Epithelial cell of proximal tubule (primary cell): ENCODE measurements around the gene MLLT3. TPM values are rescaled to one million over a fixed set of nuclear protein-coding genes. Genes with fewer than 3 reads are reported as not detected.

Experiments
- DNase-seq: peaks from one replicate; pipeline ENCODE4 v3.0.0-alpha.2; 2011; ENCODE audit warnings: low read depth
- H3K4me3 ChIP-seq: 2 replicates; pipeline ENCODE4 v1.5.1; 2011; ENCODE audit warnings: low read depth, mild to moderate bottlenecking, low read length
- total RNA-seq: library from RNA; depleted of rRNA; stranded (reverse); fragments of >200 nt; gene quantifications from 2 replicates; pipeline ENCODE4 v1.2.3, GENCODE V29; 2015
- TF ChIP-seq, protein P1 (sequence below): conservative IDR thresholded peaks from 2 replicates; pipeline ENCODE4 v1.5.1; 2012; ENCODE audit warnings: low read depth, mild to moderate bottlenecking, low read length

The MLLT3 gene
- total RNA-seq, 1 donor from 2014 or later = 29.3 TPM

DNA sequence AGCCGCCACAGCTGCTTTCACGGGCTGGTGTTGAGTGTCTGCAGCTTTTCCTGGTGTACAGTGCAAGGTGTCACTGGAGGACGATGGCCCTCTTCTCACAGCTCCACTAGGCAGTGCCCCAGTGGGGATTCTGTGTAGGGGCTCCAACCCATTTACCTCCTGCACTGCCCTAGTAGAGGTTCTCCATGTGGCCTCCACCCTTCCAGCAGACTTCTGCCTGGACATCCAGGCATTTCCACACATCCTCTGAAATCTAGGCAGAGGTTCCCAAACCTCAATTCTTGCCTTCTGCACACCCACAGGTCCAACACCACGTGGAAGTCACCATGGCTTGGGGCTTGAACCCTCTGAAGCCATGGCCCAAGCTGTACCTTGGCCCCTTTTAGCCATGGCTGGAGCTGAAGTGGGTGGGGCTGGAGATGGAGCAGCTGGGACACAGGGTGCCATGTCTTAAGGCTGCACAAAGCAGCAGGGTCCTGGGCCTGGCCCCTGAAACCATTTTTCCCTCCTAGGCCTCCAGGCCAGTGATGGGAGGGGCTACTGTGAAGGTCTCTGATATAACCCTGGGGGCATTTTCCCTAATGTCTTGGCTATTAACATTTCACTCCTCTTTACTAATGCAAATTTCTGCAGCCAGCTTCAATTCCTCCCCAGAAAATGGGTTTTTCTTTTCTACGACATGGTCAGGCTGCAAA lies 82.0 kb downstream of the MLLT3 start:
- TF ChIP-seq, protein P1, sequence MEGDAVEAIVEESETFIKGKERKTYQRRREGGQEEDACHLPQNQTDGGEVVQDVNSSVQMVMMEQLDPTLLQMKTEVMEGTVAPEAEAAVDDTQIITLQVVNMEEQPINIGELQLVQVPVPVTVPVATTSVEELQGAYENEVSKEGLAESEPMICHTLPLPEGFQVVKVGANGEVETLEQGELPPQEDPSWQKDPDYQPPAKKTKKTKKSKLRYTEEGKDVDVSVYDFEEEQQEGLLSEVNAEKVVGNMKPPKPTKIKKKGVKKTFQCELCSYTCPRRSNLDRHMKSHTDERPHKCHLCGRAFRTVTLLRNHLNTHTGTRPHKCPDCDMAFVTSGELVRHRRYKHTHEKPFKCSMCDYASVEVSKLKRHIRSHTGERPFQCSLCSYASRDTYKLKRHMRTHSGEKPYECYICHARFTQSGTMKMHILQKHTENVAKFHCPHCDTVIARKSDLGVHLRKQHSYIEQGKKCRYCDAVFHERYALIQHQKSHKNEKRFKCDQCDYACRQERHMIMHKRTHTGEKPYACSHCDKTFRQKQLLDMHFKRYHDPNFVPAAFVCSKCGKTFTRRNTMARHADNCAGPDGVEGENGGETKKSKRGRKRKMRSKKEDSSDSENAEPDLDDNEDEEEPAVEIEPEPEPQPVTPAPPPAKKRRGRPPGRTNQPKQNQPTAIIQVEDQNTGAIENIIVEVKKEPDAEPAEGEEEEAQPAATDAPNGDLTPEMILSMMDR = no peak
- no peak overlapping the region for H3K4me3 ChIP-seq
- no peak for DNase-seq

DNA sequence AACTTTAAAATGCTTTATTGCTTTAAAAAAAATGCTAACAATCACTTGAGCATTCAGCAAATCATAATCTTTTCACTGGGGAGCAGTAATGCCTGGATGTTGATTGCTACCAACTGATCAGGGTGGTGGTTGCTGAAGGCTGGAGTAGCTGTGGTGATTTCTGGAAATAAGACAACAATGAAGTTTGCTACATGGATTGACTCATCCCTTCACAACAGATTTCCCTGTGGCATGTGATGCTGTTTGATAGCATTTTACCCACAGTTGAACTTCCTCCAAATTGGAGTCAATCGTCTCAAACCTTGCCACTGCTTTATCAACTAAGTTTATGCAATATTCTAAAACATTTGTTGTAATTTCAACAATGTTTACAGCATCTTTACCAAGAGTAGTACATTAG lies 83.3 kb downstream of the MLLT3 start:
- TF ChIP-seq, protein P1 = no peak
- no peak for DNase-seq
- no peak overlapping the region for H3K4me3 ChIP-seq

DNA sequence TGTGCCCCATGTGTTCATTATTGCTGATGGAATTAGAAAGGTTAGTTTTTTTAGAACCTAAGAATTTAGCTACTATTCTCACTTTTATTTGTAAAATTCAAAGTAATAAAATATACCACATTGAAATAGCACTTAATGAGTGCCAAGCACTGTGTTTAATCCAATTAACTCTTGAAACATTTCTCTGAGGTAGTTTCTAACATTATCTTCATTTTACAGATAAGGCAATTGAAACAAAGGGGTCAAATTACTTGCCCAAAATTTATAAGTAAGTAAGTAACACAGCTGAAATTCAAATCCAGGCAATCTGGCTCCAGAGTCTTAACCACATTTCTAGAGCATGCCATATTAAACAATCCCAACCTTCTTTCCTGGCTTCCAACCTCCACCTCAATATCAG lies 84.2 kb downstream of the MLLT3 start:
- TF ChIP-seq, protein P1 = no peak
- H3K4me3 ChIP-seq = no peak overlapping the region
- DNase-seq = no peak

DNA sequence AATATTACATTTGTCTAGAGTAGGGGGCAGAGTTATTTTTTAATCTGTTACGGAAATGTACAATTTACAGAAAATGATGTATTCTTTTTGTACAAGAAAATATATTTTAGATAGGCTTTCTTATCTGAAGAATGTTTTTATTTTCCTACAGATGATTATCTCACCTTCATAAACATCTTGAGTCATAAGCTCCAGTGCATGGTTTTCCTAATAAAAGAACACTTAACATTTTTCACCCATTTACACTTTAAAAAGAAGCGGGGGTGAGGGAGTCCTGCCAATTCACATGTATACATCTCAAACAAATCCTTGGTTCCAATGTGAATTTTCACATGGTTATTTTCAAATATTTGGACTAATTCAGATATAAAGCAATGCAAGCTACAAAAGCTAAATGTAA lies 85.0 kb downstream of the MLLT3 start:
- DNase-seq = no peak
- TF ChIP-seq, protein P1 = no peak
- no peak overlapping the region for H3K4me3 ChIP-seq

DNA sequence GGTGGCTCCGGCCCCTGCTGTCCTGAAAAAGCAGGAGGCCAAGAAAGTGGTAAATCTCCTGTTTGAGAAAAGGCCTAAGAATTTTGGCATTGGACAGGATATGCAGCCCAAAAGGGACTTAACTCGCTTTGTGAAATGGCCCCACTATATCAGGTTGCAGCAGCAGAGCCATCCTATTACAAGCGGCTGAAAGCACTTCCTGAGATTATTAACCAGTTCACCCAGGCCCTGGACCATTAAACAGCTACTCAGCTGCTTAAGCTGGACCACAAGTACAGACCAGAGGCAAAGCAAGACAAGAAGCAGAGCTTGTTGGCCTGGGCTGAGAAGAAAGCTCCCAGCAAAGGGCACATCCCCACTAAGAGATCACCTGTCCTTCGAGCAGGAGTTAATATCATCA lies 89.7 kb downstream of the MLLT3 start:
- H3K4me3 ChIP-seq = no peak overlapping the region
- TF ChIP-seq, protein P1 = no peak
- DNase-seq = no peak

DNA sequence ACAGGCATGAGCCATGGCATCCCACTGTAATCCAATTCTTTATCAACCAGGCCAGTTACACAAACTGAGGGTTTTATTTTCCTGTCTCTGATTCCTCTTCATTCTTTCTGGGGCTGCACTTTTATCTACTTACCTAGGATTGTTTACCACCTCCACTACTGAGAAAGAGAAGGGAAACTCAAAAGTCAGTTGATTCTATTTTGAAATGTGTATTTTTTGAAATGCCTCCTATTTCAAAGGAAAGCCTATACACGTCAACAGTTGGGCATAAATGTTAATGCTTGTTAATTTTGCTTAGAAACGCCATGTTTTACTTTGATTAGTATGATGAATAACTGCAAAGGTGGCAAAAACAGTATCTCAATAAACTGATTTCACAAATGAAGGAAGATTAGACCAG lies 92.5 kb downstream of the MLLT3 start:
- H3K4me3 ChIP-seq = no peak overlapping the region
- DNase-seq = no peak
- TF ChIP-seq, protein P1 = no peak

DNA sequence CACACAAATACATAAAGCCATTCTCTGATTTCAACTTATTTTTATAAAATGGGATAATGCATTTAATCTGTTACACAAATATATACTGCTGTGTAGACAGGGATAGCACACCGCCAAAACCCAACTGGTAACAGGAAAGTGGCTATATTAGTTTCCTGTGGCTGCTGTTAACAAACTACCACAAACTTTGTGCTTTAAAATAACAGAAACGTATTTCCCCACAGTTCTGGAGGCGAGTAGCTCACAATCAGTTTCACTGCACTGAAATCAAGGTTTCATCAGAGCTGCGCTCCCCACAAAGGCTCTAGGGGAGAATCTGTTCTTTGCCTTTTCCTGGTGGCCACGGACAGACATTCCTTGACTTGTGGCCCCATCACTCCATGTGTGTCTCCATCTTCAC lies 94.0 kb downstream of the MLLT3 start:
- no peak overlapping the region for H3K4me3 ChIP-seq
- TF ChIP-seq, protein P1 = no peak
- no peak for DNase-seq
